ENCODE data around the gene PFN1.
"Not testable (repeated sequence)": the region's sequence is repeated elsewhere in the genome, so short reads cannot be mapped to it uniquely, and the experiment has no call there.

Gene PFN1

DNA sequence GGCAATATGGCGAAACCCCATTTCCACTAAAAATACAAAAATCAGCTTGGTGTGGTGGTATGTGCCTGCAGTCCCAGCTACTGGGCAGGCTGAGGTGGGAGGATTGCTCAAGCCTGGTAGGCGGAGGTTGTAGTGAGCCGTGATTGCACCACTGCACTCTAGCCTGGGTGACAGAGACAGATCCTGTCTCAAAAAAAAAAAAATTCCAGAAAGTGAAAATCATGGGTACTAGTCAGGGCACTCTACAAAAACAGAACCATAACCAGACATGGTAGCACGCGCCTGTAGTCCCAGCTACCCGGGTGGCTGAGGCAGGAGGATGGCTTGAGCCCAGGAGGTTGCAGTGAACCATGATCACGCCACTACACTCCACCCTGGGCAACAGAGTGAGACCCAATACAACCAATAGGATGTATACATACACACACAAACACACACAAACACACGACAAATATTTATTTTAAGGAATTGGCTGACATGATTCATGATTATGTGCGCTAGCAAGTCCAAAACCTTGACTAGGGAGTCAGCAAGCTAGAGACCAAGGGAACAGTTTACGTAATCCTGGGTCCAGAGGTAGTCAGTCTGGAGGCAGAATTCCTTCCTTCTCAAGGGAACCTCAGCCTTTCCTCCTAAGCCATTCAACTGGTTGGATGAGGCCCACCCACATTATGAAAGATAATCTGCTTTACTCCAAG lies 27.8 kb downstream of the PFN1 start:
- DNase-seq, result no peak

DNA sequence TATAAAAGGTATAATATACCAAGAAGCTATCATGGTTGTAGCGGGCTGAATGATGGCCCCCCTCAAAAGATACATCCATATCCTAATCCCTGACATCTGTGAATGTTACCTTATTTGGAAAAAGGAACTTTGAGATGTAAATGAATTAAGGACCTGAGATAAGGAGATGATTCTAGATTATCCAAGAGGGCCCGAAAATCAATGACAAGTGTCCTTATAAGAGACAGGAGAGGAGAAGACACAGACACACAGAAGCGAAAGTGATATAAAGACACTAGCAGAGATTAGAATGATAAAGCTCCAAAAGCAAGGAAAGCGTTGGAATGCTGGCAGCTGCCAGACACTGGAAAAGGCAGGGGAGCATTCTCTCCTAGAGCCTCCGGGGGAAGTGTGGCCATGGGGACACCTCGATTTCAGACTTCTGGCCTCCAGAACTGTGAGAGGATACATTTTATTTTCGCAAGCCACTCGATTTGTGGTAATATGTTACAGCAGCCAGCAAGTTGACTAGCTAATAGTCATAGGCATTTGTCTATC lies 28.8 kb downstream of the PFN1 start:
- DNase-seq, result no peak

DNA sequence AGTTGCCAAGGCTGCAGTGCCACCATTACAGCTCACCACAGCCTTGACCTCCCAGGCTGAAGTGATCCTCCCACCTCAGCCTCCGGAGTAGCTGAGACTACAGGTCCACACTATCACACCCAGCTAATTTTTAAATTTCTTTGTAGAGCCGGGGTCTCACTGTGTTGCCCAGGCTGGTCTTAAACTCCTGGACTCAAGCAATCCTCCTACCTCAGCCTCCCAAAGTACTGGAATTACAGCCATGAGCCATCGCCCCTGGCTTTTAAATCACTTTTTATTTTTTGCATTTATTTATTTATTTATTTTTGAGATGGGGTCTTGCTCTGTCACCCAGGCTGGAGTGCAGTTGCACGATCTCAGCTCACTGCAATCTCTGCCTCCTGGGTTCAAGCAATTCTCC lies 33.8 kb downstream of the PFN1 start:
- not testable (repeated sequence) for DNase-seq

DNA sequence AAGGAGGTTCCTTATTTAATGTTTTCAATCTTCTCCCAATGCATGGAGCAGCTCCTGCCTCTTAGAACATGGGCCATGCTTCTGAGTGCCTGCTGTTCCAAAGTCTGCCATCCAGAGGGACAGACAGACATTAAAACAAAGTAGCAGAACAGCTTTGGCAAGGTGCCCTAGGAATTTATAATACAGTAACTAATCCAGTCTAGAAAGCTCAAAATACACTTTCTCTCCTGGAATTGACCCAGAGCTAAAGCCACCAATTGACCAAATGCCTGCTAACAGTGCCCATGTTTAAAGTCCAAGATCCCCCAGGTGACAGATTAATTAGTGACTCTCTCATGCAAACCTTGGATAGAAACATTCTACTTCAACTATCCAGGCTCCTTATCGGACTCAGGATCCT lies 34.3 kb downstream of the PFN1 start:
- no peak for DNase-seq

GRCh38 chr17:4908711-4909496 lies 39.4 kb downstream of the PFN1 start:
- no peak for DNase-seq

DNA sequence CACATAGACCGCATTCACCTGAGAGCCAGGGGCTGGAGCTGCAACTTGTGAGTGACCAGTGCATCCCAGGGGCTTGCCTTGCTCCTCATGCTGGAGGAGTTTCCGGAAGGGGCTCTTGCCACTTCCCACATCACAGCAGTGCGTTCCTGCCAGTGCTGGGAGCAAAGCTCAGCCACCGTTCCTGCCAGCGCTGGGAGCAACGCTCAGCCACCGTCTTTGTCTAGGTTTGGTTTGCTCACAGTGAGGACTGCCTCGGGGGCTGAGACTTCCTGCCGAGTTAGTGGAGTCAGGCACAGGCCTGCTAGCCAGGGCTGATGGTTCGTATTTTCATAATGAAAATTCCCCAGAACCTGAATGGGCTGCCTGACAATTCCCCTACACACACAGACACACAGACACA lies 40.0 kb downstream of the PFN1 start:
- no peak for DNase-seq

- DNase-seq, result not testable (repeated sequence)
These were observed 41.7 kb downstream of the PFN1 start for GRCh38 chr17:4906642-4907041.

DNA sequence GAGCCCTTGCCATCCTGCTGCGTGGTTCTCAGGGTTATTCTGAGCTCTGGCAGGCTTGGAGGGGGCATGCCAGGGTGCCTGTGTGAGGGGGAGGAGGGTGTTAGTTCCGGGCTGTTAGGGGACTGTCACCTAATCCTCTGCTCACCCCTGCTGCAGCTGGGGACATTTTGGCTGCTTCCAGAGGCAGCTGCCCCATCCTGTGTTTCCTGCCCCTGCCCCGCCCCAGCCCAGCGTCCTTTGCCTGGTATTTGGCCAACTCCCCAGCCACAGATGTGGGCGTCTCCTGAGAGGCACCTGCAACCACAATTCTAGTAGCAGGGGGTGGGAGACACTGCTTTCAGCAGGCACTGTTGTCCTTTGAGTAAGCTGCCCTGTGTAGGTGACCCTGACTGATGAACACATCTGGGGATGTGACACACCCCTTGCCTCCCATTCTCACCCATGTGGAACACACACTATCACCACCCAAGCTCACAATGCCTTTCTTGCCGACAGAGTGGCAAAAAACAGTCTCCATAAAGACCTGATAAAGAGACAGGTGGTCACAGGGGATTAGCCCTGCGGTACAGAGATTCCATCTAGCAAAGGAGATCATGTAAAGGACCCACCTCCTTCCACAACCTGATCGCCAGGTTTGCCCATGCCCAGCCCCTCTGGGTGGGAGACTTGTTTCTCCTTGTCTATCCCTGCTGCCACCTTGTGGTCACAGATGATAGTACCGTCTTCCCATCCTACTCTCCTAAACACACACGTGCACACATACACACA lies 45.1 kb downstream of the PFN1 start, which contains the start of gene CHRNE:
Gene CHRNE (minus strand): TSS at position 48 of the 768 bp plus-strand sequence. CDS start 35 bp downstream, at position 13.
- DNase-seq, result no peak

- DNase-seq, result no peak
These were observed 45.8 kb downstream of the PFN1 start for GRCh38 chr17:4902540-4902939.

DNA sequence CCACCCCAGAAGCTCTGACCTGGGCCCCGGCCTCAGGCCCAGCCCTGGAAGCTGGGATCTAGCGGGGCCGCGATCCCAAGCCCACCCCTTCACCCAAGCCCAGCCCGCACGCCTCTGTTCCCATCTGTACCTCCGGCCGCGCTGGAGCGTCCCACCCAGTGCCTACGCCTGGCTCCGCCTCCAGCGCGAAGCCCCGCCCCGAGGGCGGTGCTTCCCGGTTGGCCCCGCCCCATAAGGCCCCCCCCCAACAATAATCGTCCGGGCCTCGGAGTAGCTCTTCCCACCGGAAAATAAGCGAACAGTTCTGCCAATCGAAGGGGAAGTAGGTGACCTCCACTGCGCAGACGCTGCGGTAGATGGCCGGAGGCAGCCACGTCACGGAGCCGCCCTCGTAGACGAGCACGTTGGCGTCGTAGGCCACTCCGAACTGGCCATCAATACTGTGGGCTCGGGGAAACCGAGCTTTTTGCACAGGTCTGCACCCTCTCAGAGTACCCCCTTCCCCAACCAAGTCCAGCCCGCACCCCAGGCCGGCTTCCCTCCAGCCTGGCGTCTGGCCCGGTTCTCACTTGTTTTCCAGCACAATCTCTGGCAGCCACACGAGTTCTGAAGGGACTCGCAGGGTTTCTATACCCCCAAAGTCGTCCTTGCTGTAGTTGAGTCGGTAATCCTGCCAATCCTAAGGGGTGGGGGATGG lies 46.5 kb downstream of the PFN1 start:
- DNase-seq, result no peak

DNA sequence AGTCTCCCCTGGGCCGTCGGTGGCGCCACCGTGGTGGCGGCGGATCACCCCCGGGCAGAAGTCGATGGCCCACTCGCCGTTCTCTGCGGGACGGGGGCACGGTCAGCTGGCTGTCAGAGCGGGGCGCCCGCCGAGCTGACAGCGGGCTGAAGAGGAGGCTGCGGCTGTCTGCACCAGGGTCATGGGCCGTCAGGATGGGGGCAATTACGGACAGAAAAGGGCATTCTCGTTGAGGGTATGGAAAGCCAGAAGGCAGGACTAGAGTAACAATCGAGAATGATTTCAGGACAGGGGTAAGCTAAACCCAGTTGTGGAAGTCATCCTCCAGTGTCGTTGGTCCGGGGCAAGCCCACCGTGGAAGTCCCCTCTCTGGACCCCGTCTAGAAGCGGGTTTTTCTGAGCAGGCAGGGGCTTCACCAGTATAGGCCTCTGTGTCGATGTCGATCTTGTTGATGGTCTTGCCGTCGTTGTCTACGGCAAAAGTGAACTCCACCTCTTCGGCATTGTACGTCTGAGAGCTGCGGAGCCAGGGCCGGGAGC lies 47.2 kb downstream of the PFN1 start:
- no peak for DNase-seq

DNA sequence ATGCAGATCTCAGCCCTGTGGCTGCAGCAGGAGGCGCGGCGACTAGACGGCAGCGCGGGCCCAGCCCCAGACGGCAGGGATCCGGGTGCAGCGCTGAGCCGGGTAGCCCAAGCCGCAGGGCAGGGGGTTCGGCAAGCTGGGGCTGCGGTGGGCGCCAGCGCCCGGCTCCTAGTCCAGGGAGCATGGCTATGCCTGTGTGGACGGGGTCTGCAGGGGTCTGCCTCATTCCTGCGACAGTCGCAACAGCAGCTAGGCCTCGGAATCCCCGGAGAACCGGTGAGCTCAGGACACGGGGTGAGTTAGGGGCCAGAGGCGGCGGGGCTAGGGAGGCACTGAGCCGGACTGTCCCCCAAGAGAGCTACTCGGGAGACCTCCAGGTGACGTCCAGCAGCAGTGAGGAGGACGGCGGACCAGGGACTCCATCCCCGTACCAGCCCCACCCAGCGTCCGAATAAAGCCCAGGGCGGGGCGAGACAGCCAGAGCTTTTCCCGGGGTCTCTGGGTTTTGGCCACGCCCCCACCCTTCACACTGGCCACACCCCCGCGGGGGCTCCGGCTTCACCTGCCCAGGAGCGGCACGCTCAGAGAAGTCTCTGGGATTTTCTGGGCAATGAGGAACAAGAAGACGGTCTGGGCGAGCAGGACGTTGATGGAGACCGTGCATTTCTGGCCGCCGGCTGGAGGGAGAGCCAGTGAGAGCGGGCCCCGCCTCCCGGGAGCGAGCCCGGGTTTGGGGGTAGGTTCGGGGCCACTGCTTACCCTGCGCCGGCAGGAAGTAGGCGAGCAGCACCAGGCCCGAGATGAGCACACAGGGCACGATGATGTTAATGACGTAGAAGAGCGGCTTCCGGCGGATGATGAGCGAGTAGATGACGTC lies 47.9 kb downstream of the PFN1 start:
- DNase-seq, result no peak

GRCh38 chr17:4899341-4900230 lies 48.7 kb downstream of the PFN1 start, which contains the start of gene C17orf107:
TSS of gene C17orf107 (plus strand) at chr17:4899536. CDS start at chr17:4899763, 227 bp downstream.
- no peak for DNase-seq

GRCh38 chr17:4898927-4899326 lies 49.4 kb downstream of the PFN1 start:
- DNase-seq, result no peak

GRCh38 chr17:4898351-4898750 lies 50.0 kb downstream of the PFN1 start:
- no peak for DNase-seq

DNA sequence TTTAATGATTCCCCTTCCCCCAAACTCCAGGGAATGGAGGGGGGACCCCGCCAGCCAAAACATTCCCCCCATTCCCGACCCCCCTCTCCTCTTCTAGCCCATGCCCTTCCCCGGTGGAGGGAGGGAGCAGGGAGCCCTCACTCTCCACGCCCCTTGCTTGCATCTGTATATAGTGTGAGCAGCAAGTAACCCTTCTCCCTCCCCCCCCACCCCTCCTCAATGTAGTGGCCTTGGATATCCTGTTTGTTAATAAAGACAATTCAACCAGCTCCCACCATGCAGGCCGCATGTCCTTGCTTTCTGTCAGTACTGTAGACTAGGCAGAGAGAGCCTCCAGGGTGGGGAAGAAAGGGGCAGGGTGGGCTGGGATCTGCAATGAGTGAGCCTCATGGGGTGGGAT lies 50.5 kb downstream of the PFN1 start:
- DNase-seq, result no peak

- DNase-seq, result no peak
These were observed 51.1 kb downstream of the PFN1 start for GRCh38 chr17:4897198-4897687.

GRCh38 chr17:4896332-4897197 lies 51.8 kb downstream of the PFN1 start:
- DNase-seq, result no peak
